Stimulated activated CD4-positive, alpha-beta T cell treated with anti-CD3 and anti-CD28 coated beads, Interleukin-1b, Interleukin-23, amount 100 ng/mL, for 24 hours (primary cell): ENCODE data around the gene CNDP1.
A peak's percentile ranks its signal among the peaks of the same experiment; 100 is the strongest.

Source experiments
- DNase-seq, 4 experiments: peaks; one replicate each; pipeline ENCODE4 v3.0.0-alpha.2; 2020; ENCODE audit warnings: low read depth in 4 of 4, low spot score in 1 of 4

Gene CNDP1

GRCh38 chr18:74574916-74575315, 40.6 kb downstream of the CNDP1 start:
- no peak for DNase-seq

DNA sequence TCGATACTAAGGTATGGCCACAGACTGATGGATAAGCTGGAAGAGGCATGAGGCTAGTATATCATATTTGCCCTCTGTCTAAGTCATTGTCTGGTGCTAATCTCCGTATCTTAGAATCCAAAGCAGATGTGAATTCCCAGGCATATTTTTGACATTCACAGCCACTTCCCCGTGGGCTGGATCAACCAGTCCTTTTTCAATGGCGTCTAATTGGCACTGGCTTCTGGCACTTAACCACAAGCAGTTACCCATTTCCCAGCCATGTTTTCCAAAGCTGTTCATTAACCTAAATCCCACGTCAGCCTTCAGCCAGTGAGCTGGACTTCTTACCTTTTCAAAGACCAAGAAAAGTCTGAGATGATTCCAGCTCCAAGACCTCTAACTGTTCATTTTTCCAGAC, 42.7 kb downstream of the CNDP1 start:
- DNase-seq: no peak

- DNase-seq: no peak
These were observed 45.3 kb downstream of the CNDP1 start for GRCh38 chr18:74579496-74580065.

- DNase-seq: no peak
These were observed 48.3 kb downstream of the CNDP1 start for GRCh38 chr18:74582642-74583041.

DNA sequence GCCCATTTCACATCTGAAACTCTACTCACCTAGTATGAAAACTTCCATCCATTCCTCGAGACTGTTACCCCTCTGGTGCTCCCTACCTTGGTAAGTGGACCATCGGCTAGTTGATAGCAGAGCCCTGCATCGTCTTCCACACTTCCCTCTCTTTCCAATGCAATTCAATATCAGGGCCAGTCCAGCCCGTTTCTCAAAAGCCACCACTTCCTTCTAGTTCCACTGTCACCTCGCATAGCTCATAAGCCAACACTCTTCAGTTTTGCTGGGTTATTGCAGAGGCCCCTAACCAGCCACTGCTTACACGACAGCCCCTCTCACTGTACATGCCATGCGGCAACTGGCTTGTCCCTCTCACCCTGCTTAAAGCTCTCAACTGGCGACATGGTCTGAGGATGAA, 53.1 kb downstream of the CNDP1 start:
- DNase-seq: no peak

DNA sequence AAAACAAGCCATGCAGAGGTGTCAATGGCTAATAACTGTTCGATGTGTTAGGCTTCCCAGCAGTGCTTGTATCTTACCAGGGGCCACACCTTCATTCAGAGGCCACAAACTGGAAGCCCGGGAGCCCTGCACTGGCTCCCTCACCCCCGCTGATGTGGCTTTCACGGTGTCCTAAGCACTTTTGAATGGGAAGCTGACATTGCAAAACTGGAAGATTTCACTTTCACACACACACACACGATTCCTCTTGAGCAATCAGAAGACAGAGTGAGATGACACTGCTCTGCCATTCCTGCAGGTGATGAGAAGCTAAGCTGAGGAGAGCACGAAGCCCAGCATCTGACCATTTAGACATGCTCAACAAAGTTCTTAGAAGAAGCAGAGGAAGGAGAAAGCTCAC, 54.7 kb downstream of the CNDP1 start:
- no peak for DNase-seq

- no peak for DNase-seq
These were observed 55.5 kb downstream of the CNDP1 start for GRCh38 chr18:74589811-74590210.

DNA sequence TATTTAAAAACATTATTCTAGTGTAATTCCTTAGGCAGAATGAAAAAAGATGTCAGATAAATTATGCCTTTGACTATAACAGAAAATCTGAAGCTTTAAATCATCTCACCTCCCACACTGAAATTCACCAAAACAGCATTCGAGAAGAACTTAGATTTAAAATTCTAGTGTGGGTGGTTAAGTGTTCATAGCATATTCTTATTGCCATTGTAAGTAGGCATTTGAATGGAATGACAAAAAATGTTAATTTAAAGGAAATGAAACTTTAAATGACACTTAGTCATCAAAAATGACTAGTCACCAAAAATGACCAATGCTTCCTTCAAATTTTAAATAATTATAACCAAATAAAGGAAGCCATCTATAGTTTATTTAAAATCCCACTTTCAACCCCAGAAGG, 56.4 kb downstream of the CNDP1 start:
- no peak for DNase-seq

DNA sequence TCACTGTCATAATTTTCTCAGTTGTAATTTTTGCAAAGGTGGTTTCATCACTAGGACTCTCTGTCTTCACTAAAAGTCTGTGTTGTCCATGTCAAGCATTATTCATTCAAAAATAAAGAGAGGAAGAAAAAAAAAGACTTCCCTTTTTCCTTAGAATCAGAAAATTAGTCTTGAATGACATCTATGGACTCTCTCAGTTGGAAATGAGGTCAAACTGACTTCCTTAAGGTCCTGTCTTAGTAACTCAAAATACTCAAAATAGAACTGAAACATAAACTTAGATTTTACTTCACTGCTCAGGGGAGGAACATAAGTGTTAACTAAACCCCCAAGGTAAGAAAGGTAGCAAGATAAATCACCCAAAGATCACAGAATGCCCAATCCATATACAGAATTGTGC, 61.1 kb downstream of the CNDP1 start:
- DNase-seq: no peak

GRCh38 chr18:74597034-74597661, 62.8 kb downstream of the CNDP1 start:
- peak; percentile 41 to 57 (median 48) for DNase-seq

DNA sequence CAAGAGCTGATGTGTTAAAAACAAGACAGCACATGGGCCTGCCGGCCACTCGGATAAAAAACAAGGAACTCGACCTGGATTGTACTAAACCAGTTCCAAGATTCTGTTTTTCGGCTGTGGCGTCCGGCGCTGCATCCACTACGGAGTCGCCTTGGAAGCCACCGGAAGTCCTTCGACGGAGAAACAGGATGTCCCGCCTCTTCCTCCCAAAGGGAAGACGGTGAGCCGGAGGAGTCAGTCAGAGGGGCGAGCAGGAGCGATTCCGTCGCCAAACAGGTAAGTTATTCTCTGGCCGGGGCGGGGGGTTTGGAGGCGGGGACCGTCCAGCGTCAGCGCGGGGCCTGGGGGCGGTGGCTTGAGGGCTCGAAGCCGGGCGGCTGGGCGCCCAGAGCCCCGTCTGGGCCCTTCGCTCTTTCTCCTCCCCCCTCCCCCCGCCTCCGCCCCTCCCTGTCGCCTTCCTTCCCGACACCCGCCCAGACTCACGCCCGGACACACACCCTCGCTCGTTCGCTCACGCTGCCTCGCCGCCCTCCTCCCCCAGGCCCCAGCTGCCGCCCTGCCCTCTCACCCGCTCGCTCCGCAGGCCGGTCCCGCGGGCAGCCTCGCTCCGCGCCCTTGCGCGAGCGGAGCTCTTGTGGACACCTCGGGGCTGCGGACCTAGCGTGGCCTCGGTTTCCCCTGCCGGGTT, 63.5 kb downstream of the CNDP1 start, which contains the start of gene ZNF407:
Gene ZNF407 (plus strand): TSS at position 209 of the 688 bp plus-strand sequence. CDS start 33,150 bp downstream, outside the sequence.
- peak; percentile 77 to 79 (median 78) for DNase-seq

GRCh38 chr18:74598350-74599001, 64.2 kb downstream of the CNDP1 start:
- peak; percentile 33 to 56 (median 48) for DNase-seq

- DNase-seq: no peak
These were observed 70.1 kb downstream of the CNDP1 start for GRCh38 chr18:74604361-74604760.

- no peak for DNase-seq
These were observed 70.5 kb downstream of the CNDP1 start for GRCh38 chr18:74604774-74605173.

DNA sequence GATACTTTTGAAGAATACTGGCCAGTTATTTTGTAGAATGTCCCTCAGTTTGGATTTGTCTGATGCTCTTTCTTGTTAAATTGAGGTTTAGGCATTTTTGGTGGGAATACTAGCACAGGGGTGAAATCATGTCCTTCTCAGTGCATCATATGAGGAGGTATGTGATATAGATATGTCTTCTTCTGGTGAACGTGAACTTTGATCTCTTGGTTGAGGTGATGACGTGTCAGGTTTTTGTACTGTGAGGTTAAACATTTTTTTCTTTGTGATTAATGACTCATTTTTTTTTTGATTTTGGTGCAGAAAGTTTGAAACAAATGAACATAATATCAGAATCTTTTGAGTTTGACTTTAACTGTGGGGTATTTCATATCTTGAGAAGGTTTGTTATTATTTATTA, 74.4 kb downstream of the CNDP1 start:
- DNase-seq: no peak

- DNase-seq: no peak
These were observed 75.2 kb downstream of the CNDP1 start for GRCh38 chr18:74609535-74609934.

DNA sequence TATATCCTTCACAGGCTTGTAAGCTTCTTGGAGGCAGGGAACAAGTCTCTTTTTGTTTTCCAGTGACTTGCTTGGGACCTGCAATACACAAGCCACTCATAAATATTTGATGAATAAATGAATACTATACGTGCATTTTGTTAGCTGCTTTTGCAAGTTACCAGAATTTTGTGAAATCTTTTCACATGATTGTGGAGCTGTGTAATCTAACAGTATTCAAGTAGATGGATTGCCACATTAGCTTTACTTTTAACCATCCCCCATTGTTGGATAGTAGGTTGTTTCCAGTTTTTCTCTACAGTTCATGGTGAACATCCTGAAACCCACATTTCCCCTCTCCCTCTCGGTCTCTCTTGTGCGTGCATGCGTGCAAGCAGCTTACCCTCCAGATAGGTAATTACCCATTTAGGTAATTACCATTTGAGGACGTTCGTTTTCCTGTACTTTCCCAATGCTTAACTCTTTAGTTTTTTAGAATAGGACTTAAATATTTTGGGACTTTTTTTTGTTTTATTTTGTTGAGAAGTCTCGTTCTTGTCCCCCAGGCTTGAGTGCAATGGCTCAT, 75.8 kb downstream of the CNDP1 start:
- DNase-seq: no peak

DNA sequence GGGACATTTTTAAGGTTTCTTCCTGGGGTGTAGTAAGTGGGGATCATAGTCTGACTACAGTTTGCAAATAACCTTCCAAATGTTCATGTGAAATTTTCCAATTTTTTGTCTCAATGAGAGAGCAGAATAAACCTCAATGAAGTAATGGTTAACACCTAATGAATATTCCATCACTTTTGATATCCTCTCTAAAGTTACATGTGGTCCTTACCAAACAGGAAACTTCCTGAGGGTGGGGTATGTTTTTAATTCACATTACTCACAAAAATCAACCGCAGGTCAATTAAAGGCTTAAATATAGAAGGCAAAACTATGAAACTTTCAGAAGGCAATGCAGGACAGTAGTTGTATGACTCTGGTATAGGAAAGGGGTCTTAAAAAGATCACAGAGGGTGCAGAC, 76.6 kb downstream of the CNDP1 start:
- DNase-seq: no peak

DNA sequence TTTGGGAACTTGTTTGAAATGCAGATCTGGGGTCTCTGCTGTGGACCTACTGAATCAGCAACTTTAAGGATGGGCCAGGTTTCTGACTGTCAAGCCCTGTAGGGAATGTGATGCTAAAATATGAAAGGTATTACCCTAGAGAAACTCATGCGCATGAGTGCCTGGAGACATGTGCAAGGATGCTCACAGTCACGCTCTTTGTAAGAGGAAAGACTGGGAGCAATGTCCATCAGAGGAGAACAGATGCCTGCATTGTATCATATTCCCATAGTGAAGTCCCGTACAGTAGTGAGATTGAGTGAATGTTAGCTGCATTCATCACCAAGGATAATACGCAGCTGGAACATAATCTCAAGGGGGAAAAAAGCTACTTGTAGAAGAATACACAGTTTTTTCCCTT, 77.5 kb downstream of the CNDP1 start:
- DNase-seq: no peak

GRCh38 chr18:74613381-74613780, 79.1 kb downstream of the CNDP1 start:
- DNase-seq: no peak

DNA sequence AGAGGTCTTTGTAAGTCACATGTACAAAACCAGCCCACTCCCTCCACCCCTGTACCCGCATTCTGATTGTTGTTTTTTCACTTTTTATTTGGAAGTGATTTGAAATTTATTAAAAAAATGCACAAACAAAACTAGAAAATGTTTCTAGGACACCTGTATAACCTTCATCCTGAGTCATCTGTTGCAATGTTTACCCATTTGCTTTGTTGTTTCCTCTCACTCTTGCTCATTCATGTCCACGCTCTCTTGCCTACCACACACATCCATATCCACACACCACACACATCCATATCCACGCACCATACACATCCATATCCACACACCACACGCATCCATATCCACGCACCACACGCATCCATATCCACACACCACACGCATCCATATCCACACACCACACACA, 82.2 kb downstream of the CNDP1 start:
- DNase-seq: no peak

- DNase-seq: no peak
These were observed 83.2 kb downstream of the CNDP1 start for GRCh38 chr18:74617486-74617885.
